Large intestine (tissue), 3 donors: ENCODE measurements around the gene HEXD. TPM values are rescaled to one million over a fixed set of nuclear protein-coding genes. Genes with fewer than 3 reads are reported as not detected.

ENCODE experiments used
- DNase-seq, 2 donors: peaks; one replicate each; pipeline versions ENCODE4 v3.0.0 to v3.0.0-alpha.2; 2013
- H3K27ac ChIP-seq: one replicate; pipeline ENCODE4 v1.5.1; 2013; ENCODE audit warnings: low read length
- H3K27me3 ChIP-seq: 2 replicates; pipeline ENCODE4 v1.6.1; 2013; ENCODE audit warnings: low read length; ENCODE audit not compliant: control insufficient read depth, insufficient read depth
- H3K36me3 ChIP-seq: 2 replicates; pipeline ENCODE4 v1.6.1; 2013; ENCODE audit warnings: low read length; ENCODE audit not compliant: control insufficient read depth, insufficient read depth
- H3K4me1 ChIP-seq: one replicate; pipeline ENCODE4 v1.6.1; 2013; ENCODE audit warnings: low read length; ENCODE audit not compliant: control insufficient read depth, insufficient read depth
- H3K4me3 ChIP-seq: one replicate; pipeline ENCODE4 v1.5.1; 2013; ENCODE audit warnings: low read length
- H3K9me3 ChIP-seq: one replicate; pipeline ENCODE4 v1.6.1; 2013; ENCODE audit warnings: mild to moderate bottlenecking, low read depth, low read length, moderate library complexity; ENCODE audit not compliant: control insufficient read depth
- WGBS: methylation state at CpG from one replicate; pipeline ENCODE4 v1.1.5; 2013; ENCODE audit warnings: low lambda C conversion rate; ENCODE audit not compliant: insufficient coverage; 5-methylcytosine and 5-hydroxymethylcytosine counted together
- polyA plus RNA-seq: library from polyadenylated mRNA; unstranded; fragments of 120-200 nt; gene quantifications from one replicate; pipeline ENCODE4 v1.2.1, GENCODE V29; 2013

Gene HEXD
- polyA plus RNA-seq, 1 donor: 50.4 TPM

GRCh38 chr17:82435601-82436583 is 17.7 kb downstream of the HEXD start:
- peaks cover 38% of the 10 kb centered on the region for H3K36me3 ChIP-seq
- WGBS: no CpG with 5 or more reads among the region's 43 CpGs

GRCh38 chr17:82436601-82437324 is 18.6 kb downstream of the HEXD start:
- Histone ChIP-seq H3K36me3 (peaks cover 39% of the 10 kb centered on the region), H3K9me3 (peaks cover 4% of the 10 kb centered on the region), H3K27me3 (no peaks in the 10 kb centered on the region), H3K4me3 (no peak overlapping the region), H3K4me1 (no peaks in the 10 kb centered on the region), H3K27ac (no peak overlapping the region)
- no peak for DNase-seq
- WGBS: no CpG with 5 or more reads among the region's 36 CpGs

More at GRCh38 chr17:82435601-82436583, 17.7 kb downstream of the HEXD start:
- Histone ChIP-seq H3K27me3 (no peaks in the 10 kb centered on the region), H3K4me1 (no peaks in the 10 kb centered on the region), H3K27ac (no peak overlapping the region), H3K9me3 (peaks cover 4% of the 10 kb centered on the region), H3K4me3 (no peak overlapping the region)
- DNase-seq: no peak

GRCh38 chr17:82437325-82437668 is 19.1 kb downstream of the HEXD start:
- H3K9me3 ChIP-seq: peaks cover 7% of the 10 kb centered on the region
- no peak overlapping the region for H3K4me3 ChIP-seq
- no CpG with 5 or more reads among the region's 18 CpGs for WGBS
- DNase-seq: no peak
- H3K27ac ChIP-seq: no peak overlapping the region
- H3K36me3 ChIP-seq: peaks cover 42% of the 10 kb centered on the region
- no peaks in the 10 kb centered on the region for H3K27me3 ChIP-seq
- H3K4me1 ChIP-seq: no peaks in the 10 kb centered on the region

GRCh38 chr17:82438401-82439193 is 20.4 kb downstream of the HEXD start:
- Histone ChIP-seq H3K4me3 (no peak overlapping the region), H3K27me3 (no peaks in the 10 kb centered on the region), H3K4me1 (no peaks in the 10 kb centered on the region), H3K27ac (no peak overlapping the region), H3K36me3 (peaks cover 49% of the 10 kb centered on the region), H3K9me3 (peaks cover 7% of the 10 kb centered on the region)
- DNase-seq: no peak
- WGBS: no CpG with 5 or more reads among the region's 26 CpGs

- no peak for DNase-seq
- no peak overlapping the region for H3K4me3 ChIP-seq
- peaks cover 7% of the 10 kb centered on the region for H3K9me3 ChIP-seq
- no peaks in the 10 kb centered on the region for H3K4me1 ChIP-seq
- WGBS: no CpG with 5 or more reads among the region's 29 CpGs
- H3K27ac ChIP-seq: no peak overlapping the region
- no peaks in the 10 kb centered on the region for H3K27me3 ChIP-seq
- peaks cover 49% of the 10 kb centered on the region for H3K36me3 ChIP-seq
Observed at GRCh38 chr17:82439194-82439828, 21.2 kb downstream of the HEXD start.

- Histone ChIP-seq H3K27ac (no peak overlapping the region), H3K27me3 (no peaks in the 10 kb centered on the region)
- 95% methylated on average over 8 of the region's 34 CpGs for WGBS
Observed at GRCh38 chr17:82439829-82440365, 21.8 kb downstream of the HEXD start.

GRCh38 chr17:82440469-82440981 is 22.4 kb downstream of the HEXD start:
- no peak overlapping the region for H3K27ac ChIP-seq
- peaks cover 53% of the 10 kb centered on the region for H3K36me3 ChIP-seq

More at GRCh38 chr17:82439829-82440365, 21.8 kb downstream of the HEXD start:
- no peak for DNase-seq
- Histone ChIP-seq H3K4me1 (no peaks in the 10 kb centered on the region), H3K36me3 (peaks cover 53% of the 10 kb centered on the region), H3K9me3 (peaks cover 7% of the 10 kb centered on the region), H3K4me3 (no peak overlapping the region)

GRCh38 chr17:82440991-82441627 is 23.0 kb downstream of the HEXD start:
- Histone ChIP-seq H3K36me3 (peaks cover 49% of the 10 kb centered on the region), H3K9me3 (peaks cover 7% of the 10 kb centered on the region), H3K27ac (no peak overlapping the region), H3K27me3 (no peaks in the 10 kb centered on the region), H3K4me1 (no peaks in the 10 kb centered on the region), H3K4me3 (no peak overlapping the region)
- no CpG with 5 or more reads among the region's 17 CpGs for WGBS
- no peak for DNase-seq

More at GRCh38 chr17:82440469-82440981, 22.4 kb downstream of the HEXD start:
- no peaks in the 10 kb centered on the region for H3K27me3 ChIP-seq
- no peaks in the 10 kb centered on the region for H3K4me1 ChIP-seq
- H3K9me3 ChIP-seq: peaks cover 7% of the 10 kb centered on the region
- no peak for DNase-seq
- WGBS: no CpG with 5 or more reads among the region's 22 CpGs
- H3K4me3 ChIP-seq: no peak overlapping the region
